LNCaP clone FGC (cell line): Measurements from ENCODE around the gene NR1D1.
A peak's percentile ranks its signal among the peaks of the same experiment; 100 is the strongest.

Experiments
- DNase-seq: peaks from one replicate; pipeline ENCODE4 v3.0.0-alpha.2; 2011; ENCODE audit warnings: low read depth
- H3K4me3 ChIP-seq: 2 replicates; pipeline ENCODE4 v1.5.1; 2011; ENCODE audit warnings: mild to moderate bottlenecking, low read depth, low read length, control low read depth
- TF ChIP-seq, protein P1 (sequence below): IDR thresholded peaks from 2 replicates; pipeline ENCODE4 v1.5.1; 2012; ENCODE audit warnings: mild to moderate bottlenecking; ENCODE audit not compliant: control insufficient read depth, insufficient read depth; ENCODE audit errors: extremely low read depth

The NR1D1 gene

DNA sequence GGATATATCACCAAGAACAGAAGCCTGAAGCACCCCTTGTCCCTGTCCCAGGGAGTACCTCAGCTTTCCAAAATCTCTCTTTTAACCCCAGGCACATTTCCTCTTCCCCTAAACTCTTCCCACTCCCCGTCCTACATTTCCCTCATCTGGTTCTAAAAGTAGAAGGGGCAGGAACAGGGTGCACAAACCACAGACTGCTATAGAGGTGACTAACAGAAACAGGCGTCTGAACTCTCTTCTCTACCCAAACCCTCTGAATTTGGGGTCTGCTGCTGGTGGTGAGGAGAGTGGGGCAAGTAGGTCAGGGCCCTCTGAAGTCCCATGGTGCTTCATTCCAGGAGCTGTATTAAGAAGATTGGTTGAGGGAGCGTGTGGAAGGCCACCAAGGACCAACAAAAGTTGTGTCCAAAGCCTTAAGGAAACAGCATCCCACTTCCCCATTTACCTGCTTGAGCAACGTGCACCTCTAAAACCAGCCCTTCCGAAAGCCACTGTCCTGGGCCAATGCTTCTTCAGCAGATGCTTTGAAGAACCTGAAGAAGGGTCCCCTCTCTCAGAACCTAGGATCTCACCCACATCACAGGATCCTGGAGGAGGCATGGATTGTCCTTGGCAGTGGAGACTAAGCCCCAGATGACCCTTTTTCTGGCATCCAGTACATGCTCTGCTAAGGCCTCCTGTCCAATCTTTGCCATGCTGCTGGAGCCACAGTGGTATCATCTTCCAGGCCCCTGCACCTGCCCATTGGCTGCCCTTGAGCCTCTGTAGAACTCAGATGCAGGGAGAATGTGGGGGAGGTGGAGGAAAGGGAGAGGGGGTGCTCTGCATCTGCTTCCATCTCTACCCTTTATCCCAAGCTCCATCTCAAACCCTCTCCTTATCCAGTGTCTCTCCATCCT, 5.7 kb upstream of the NR1D1 start:
- TF ChIP-seq, protein P1, sequence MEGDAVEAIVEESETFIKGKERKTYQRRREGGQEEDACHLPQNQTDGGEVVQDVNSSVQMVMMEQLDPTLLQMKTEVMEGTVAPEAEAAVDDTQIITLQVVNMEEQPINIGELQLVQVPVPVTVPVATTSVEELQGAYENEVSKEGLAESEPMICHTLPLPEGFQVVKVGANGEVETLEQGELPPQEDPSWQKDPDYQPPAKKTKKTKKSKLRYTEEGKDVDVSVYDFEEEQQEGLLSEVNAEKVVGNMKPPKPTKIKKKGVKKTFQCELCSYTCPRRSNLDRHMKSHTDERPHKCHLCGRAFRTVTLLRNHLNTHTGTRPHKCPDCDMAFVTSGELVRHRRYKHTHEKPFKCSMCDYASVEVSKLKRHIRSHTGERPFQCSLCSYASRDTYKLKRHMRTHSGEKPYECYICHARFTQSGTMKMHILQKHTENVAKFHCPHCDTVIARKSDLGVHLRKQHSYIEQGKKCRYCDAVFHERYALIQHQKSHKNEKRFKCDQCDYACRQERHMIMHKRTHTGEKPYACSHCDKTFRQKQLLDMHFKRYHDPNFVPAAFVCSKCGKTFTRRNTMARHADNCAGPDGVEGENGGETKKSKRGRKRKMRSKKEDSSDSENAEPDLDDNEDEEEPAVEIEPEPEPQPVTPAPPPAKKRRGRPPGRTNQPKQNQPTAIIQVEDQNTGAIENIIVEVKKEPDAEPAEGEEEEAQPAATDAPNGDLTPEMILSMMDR, result no peak
- no peak overlapping the region for H3K4me3 ChIP-seq

DNA sequence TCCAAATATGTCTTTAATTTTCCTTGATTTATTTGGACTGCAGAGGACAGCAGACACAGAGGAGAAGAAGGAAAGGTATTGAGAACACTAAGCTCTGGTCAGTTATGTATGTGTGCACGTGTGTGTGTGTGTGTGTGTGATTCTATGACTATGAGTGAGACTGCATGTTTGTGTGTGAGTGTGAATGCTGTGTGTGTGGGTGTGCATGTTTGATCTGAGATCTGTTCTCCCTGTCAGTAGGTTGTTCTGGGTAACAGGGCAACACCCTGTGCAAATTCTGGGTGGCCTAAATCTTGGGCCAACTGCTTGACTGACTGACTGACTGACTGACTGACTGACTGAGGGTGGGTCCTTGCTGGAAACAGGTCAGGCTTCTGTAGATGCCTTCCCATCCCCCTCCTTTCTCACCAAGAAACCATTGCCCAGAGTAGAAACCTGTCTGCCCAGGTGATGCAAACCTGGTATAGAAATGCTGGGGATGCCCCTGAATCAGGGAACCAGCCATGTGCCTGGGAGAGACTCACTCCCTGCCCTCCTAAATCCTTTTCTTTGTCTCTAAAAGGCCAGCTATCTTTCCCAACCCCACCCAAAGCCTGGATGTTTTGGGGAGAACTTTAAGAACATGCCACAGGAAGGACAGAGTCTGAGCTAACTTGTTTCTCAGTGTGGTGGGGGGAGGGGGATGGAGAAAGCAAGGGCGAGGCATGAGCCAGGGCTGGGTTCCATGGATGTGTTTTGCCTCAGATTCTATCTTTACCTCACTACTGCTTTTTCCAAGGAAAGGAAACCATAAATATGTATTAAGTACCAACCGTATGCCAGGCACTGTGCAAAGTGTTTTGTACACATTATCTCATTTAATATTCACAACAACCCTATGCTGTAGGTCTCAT, 4.5 kb upstream of the NR1D1 start:
- TF ChIP-seq, protein P1, result no peak
- no peak overlapping the region for H3K4me3 ChIP-seq
- DNase-seq, result no peak

More for the DNA sequence above, 5.7 kb upstream of the NR1D1 start:
- DNase-seq, result no peak

DNA sequence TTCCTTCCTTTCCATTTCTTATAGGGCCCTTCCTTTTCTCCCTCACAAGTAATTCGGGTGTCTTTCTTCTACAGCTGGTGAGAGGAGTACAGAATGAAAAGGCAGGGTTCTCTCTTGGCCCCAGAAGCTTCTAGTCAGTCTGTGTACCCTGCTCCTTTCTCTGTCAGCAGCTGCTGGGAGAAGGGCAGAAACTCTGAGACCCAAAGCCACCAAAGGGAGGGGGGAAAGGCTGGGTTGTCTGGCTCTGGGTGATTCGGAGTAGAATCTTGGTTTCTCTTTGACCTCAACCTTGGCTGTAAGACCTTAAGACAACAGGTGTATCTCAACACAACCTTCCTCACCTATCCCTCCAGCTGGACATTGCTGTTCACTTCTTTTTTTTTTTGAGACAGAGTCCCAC, 3.3 kb upstream of the NR1D1 start:
- TF ChIP-seq, protein P1, result no peak
- no peak overlapping the region for H3K4me3 ChIP-seq
- DNase-seq, result no peak

DNA sequence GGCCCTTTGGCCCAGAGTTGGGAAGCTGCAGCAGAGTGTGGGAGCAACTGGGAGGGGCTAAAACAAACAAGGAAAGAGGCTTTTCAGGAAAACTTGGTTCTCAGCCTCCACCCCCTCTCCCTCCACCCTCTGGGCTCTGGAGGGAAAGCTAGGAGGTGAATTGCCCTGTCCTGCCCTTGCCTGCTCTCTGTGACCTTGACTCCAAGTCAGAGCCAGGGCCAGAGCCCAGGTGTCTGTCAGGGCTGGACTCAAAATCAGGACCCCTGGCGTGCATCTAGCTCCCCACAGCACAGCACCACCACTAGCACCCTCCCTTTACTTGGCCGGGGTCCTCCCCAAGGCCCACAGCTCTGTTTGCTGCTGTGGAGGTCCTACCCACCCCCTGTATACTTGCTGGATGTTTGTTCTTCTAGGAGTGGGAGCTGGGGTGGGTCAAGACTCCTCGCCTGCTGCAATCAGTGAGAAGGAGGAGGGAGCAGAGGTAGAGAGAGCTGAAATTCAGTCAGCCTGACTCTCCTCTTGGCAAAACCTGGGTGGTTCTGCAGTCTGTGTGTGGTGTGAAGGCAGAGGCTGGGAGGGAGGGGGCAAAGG, 2.8 kb upstream of the NR1D1 start:
- TF ChIP-seq, protein P1, result no peak
- no peak overlapping the region for H3K4me3 ChIP-seq
- no peak for DNase-seq

DNA sequence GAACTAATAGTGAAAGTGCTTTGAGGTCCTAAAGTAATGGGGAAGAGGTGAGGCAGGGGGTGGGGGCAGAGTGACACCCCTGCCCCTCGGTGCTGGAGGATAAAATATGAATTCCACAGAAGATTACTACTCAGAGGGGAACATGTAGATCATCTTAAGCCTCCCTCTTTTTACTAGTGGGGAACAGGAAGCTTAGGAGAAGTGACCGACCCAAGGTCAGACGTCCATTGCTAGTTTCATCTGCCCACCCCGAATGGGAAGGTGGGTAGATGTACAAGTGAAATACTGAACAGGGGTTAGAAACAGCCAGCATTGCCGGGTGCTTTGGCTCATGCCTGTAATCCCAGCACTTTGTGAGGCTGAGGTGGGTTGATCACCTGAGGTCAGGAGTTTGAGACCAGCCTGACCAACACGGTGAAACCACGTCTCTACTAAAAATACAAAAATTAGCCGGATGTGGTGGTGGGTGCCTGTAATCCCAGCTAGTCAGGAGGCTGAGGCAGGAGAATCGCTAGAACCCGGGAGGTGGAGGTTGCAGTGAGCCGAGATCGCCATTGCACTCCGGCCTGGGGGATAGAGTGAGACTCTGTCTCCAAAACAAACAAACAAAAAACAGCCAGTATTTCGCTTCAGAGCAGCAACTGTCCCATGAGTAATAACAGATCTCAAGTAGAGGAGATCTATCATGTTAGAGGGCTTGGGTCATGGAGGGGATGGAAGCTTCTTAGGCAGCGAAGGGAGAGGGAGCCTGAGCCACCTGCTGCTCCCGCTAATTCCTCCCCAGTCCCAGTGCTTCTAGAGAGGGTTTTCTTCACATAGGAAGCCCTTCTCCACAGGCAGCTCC, 1.2 kb upstream of the NR1D1 start:
- peak overlapping the region; percentile 81 for H3K4me3 ChIP-seq
- TF ChIP-seq, protein P1, result no peak
- no peak for DNase-seq
